ENCODE results near the gene DNA2.
"Not testable (repeated sequence)": the region's sequence is repeated elsewhere in the genome, so short reads cannot be mapped to it uniquely, and the experiment has no call there.

The DNA2 gene

GRCh38 chr10:68449698-68450097 lies 22.1 kb downstream of the DNA2 start:
- not testable (repeated sequence) for DNase-seq (ENCODE audit: low read depth in 2 of 2)

- DNase-seq (ENCODE audit: low read depth in 2 of 2): no peak
Measured at GRCh38 chr10:68446179-68446578, 25.6 kb downstream of the DNA2 start.

GRCh38 chr10:68442971-68443370 lies 28.8 kb downstream of the DNA2 start:
- no peak for DNase-seq (ENCODE audit: low read depth in 2 of 2)

DNA sequence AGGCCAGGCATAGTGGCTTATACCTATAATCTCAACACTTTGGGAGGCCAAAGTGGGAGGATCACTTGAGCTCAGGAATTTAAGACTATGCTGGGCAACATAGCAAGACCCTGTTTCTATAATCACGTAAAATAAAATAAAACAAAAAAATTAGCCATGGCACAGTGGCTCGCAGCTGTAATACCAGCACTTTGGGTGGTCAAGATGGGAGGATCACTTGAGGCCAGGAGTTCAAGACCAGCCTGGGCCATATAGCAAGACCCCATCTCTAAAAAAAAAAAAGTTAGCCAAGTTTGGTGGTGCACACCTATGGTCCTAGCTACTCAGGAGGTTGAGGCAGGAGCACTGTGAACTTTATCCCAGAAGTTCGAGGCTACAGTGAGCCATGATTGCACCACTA lies 30.9 kb downstream of the DNA2 start:
- DNase-seq (ENCODE audit: low read depth in 2 of 2): no peak

DNA sequence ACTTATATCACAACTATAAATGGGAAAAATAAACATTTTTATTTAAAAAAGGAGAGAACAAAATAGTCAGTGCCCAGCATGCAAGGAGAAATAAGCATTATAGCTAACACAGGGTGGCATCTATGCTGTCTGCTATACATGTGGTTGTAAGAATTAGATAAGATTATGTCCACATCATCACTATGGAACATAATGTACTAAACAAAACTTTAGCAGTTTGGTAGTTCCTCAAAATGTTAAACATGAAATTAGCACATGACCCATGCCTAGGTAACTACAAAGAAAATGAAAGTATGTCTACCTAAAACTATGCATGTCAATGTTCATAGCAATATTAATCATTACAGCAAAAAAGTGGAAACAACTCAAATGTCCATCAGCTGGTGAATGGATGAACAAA lies 36.0 kb downstream of the DNA2 start:
- no peak for DNase-seq (ENCODE audit: low read depth in 2 of 2)

DNA sequence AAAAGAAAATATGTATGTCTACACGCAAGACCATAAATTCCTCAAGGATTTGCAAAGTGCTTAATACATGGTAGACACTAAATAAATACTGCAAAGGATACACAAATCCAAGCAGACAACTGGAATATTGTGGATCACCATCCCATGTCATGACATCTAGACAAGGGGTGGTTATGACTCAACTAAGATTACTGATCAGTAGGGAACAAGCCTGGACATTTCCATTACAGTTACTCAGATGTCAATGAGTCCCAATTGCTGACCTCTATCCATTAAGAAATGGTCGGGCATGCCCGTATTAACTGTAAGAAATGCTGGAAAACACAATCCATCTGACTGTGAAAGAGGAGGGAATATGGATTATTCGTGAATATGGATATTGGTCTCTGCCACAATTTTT lies 37.1 kb downstream of the DNA2 start:
- DNase-seq (ENCODE audit: low read depth in 2 of 2): no peak

GRCh38 chr10:68428396-68429104 lies 43.2 kb downstream of the DNA2 start:
- no peak for DNase-seq (ENCODE audit: low read depth in 2 of 2)

GRCh38 chr10:68424454-68425014 lies 47.2 kb downstream of the DNA2 start:
- DNase-seq (ENCODE audit: low read depth in 2 of 2): no peak

DNA sequence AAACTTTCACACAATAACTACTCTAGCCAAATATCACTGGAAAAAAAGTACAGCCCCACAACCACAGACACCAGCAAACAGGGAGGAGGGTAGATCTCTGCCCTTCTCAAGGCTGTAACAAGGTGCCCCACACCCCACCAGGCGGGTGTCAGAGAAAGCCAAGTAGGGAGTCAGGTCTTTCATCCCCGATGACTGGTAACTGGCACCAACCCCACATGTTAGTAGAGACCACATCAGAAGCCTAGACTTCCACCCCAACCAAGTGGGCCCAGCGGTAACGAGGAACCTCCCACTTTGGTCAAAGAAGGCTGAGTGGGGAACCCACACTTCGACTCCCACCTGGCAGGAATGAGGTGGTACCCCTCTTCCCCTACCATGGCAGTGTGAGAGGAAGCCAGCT lies 48.3 kb downstream of the DNA2 start:
- peak; percentile 4 to 22 for DNase-seq (ENCODE audit: low read depth in 2 of 2)

DNA sequence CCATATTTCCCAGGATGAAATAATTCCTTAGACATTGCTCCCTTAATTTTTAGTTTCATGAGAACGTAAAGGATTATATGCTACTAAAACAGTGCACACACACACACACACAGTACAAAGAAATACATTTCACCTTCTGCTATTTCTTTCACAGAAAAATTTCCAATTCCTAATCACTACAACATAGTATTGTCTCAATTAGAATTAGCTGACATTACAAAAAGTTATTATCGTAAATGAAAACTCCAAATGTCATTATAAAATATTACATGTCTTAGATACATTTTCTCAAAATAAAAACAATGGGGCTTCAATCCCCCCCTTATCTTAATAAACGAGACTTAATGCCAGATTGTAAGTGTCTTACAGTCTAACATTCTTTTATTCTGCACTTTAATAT lies 52.4 kb downstream of the DNA2 start:
- DNase-seq (ENCODE audit: low read depth in 2 of 2): no peak

DNA sequence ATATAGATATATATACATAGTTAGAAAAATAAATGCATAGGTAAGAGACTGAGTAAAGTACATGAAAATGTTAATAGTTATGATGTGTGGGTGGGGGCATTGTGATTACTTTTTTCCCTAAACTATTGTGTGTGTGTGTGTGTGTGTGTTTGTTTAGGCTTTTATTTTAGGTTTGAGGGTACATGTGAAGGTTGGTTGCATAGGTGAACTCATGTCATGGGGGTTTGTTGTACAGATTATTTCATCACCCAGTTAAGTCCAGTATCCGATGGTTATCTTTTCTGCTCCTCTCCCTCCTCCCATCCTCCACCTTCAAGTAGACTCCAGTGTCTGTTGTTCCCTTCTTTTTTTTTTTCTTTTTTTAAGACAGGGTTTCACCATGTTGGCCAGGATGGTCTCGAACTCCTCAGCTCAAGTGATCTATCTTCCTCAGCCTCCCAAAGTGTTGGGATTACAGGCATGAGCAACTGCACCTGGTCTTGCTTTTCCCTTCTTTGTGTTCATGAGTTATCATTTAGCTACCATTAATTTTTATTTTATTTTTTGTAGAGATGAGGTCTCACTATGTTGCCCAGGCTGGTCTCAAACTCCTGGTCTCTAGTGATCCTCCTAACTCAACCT lies 62.8 kb downstream of the DNA2 start:
- no peak for DNase-seq (ENCODE audit: low read depth in 2 of 2)

DNA sequence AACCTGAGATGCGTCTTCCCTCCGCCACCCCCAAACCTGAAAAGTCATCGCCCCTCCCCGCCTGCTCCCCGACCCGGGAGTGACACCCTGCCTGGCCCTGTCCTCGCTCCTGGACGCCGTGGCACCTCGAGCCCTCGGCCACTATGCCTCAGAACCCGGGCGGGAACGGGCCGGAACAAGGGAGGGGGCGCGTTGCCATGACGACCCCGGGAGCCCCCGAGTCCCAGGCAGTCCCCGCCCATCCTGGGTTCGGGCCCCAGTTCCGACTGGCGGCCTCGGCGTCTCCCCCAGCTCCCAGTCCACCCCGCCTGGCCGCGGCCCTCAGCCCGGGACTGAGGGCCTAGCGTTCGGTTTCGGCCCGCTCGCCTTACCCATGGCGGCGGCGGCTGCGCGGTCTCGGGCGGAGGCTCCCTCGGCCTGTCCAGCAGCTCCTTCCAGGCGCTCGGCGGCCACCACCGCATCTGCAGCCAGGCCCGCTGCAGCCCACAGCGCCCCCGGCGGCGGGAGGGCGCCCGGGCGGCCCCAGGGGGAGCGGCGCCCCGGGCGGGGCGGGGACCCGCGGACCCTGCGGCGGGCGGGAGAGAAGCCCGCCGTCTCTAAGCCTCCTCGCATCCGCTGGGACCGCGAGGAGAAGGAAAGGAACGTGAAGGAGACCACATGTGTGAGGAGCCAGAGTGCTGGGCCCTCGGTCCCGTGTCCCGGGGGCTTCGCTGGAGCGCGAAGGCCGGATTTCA lies 64.8 kb downstream of the DNA2 start, which contains the start of gene RUFY2:
TSS of gene RUFY2 (minus strand) at position 463 of the 734 bp plus-strand sequence. CDS start at position 375, 88 bp downstream.
- DNase-seq (ENCODE audit: low read depth in 2 of 2): peak; percentile 45 to 58

DNA sequence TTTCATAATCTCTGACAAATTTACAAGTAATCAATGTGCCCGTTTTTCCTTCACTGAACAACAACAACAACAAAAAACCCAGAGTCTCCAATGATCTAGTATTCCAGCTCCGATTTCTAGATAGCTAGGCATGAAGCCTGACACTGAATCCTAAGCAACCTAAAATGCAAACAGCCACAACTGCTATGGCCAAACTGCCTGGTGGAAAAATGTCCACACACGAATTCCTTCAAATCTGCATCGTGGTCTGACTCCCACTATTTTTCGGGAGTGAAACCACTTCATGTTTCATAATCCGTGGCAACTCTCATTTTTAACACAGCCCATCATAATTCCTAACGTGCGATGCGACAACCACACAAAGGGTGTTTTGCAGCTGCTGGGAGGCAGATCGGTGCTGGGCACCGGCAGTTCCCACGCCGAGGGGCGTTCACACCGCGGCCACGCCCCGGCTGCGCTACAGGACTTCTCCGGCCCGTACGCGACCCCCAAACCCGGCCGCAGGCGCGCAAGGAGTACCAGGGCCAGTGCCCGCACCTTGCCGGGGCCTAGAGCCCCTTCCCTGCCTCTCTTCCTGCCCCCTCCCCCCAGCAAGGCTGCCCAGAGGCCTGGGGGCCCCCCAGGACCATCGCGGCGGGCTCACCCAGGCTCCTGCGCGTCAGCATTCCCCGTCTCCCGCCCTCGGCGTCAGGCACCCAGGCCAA lies 65.5 kb downstream of the DNA2 start:
- no peak for DNase-seq (ENCODE audit: low read depth in 2 of 2)

DNA sequence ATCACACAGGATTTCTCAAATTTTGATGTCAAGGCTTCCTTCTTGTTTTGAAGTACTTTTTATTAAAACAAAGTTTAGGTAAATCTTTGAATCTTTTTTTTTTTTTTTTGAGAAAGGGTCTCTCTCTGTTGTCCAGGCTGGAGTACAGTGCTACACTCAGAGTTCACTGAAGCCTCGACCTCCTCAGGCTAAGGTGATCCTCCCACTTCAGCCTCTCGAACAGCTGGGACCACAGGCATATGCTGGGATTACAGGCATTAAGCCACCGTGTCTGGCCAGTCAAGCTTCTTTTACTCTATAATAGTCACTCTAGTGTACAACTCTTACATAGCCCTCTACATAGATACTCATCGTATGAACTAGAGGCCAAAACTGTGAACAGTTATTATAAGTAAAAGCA lies 68.1 kb downstream of the DNA2 start:
- DNase-seq (ENCODE audit: low read depth in 2 of 2): no peak

DNA sequence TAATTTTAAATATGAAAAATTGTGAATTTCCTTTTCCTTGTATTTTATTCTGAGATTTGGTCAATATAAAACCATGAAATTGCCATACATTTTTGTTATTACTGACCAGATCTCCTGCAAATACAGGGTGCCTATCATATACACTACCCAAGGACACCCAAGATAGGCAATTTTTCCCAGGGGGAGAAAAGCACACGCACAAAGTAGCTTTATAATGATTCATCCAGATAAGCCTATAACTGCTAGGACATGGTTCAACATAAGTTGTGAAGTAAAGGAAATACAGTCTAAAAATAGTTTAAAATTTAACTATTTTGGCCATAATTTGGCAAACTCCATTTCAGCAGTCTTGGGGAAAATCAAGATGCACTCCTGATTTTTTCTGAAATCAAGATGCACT lies 69.5 kb downstream of the DNA2 start:
- no peak for DNase-seq (ENCODE audit: low read depth in 2 of 2)

DNA sequence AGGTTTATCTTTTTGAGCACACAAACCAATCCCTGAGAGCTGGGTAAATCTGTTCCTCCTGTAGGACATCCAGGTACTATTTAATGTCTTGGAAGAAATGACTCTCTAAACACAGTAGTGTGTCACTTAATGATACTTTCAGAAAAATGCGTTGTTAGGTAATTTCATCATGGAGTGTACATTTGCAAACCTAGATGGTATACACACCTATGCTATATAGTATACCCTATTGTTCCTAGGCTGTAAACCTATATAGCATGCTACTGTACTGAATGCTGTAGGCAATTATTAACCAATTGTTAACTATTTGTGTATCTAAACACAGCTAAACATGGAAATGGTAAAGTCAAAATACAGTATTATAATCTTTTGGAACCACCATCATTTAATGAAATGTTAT lies 74.8 kb downstream of the DNA2 start:
- DNase-seq (ENCODE audit: low read depth in 2 of 2): no peak

- DNase-seq (ENCODE audit: low read depth in 2 of 2): no peak
Measured at GRCh38 chr10:68385740-68386139, 86.0 kb downstream of the DNA2 start.

- DNase-seq (ENCODE audit: low read depth in 2 of 2): no peak
Measured at GRCh38 chr10:68371604-68372003, 100.2 kb downstream of the DNA2 start.

GRCh38 chr10:68367121-68367520 lies 104.7 kb downstream of the DNA2 start:
- no peak for DNase-seq (ENCODE audit: low read depth in 2 of 2)

DNA sequence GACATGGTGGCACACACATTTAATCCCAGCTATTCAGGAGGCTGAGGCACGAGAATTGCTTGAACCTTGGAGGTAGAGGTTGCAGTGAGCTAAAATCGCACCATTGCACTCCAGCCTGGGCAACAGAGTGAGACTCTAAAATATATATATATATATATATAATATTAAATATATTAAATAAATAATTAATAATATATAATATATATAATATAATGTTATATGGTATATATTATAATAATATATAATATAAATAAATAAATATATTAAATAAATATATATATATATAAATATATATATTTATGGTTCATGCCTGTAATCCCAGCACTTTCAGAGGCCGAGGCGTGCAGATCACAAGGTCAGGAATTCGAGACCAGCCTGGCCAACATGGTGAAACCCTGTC lies 105.2 kb downstream of the DNA2 start:
- no peak for DNase-seq (ENCODE audit: low read depth in 2 of 2)

- no peak for DNase-seq (ENCODE audit: low read depth in 2 of 2)
Measured at GRCh38 chr10:68365611-68366010, 106.2 kb downstream of the DNA2 start.

All from activated CD8-positive, alpha-beta memory T cell treated with anti-CD3 and anti-CD28 coated beads for 4 hours (primary cell).